Natural killer cell (primary cell): ENCODE results near the gene PLXNB1. TPM values are rescaled to one million over a fixed set of nuclear protein-coding genes. Genes with fewer than 3 reads are reported as not detected.

Experiments used
- ATAC-seq, 3 donors: fragments of 150-1000 bp in 2 of 3; fragments of 200-7000 bp in 1 of 3; cut with Tn5 transposase; 1 replicate in 1 of 3; 2 replicates in 2 of 3; pipeline ENCODE4 v1.10.0; 2021; ENCODE audit warnings: mild to moderate bottlenecking in 2 of 3, moderate library complexity in 2 of 3
- DNase-seq, 2 donors: peaks; one replicate each; pipeline versions ENCODE4 v3.0.0 to v3.0.0-alpha.2; 2013 to 2021; ENCODE audit warnings: mixed read lengths in 1 of 2
- H3K27ac ChIP-seq: one replicate; pipeline ENCODE4 v1.5.1; 2013; ENCODE audit warnings: mild to moderate bottlenecking, low read length
- H3K27me3 ChIP-seq: one replicate; pipeline ENCODE4 v1.6.1; 2013; ENCODE audit warnings: low read length; ENCODE audit not compliant: control insufficient read depth, insufficient read depth
- H3K36me3 ChIP-seq: one replicate; pipeline ENCODE4 v1.6.1; 2013; ENCODE audit warnings: low read length; ENCODE audit not compliant: control insufficient read depth, insufficient read depth
- H3K4me1 ChIP-seq: one replicate; pipeline ENCODE4 v1.6.1; 2013; ENCODE audit warnings: low read length; ENCODE audit not compliant: control insufficient read depth, insufficient read depth
- H3K4me3 ChIP-seq: one replicate; pipeline ENCODE4 v1.5.1; 2013; ENCODE audit warnings: low read length
- H3K9me3 ChIP-seq: one replicate; pipeline ENCODE4 v1.6.1; 2013; ENCODE audit warnings: low read length; ENCODE audit not compliant: control insufficient read depth, insufficient read depth
- H3K27ac Mint-ChIP-seq, 2 donors: one replicate each; pipeline ENCODE4 v1.8.0; 2022; ENCODE audit warnings: mild to moderate bottlenecking in 2 of 2, mixed read lengths in 2 of 2, moderate library complexity in 1 of 2
- H3K27me3 Mint-ChIP-seq, 2 donors: one replicate each; pipeline ENCODE4 v1.8.0; 2022; ENCODE audit warnings: low read depth in 2 of 2, mixed read lengths in 2 of 2
- H3K36me3 Mint-ChIP-seq: one replicate; pipeline ENCODE4 v1.8.0; 2022; ENCODE audit warnings: mixed read lengths
- H3K4me1 Mint-ChIP-seq, 2 donors: one replicate each; pipeline ENCODE4 v1.8.0; 2022; ENCODE audit warnings: mixed read lengths in 2 of 2
- H3K4me3 Mint-ChIP-seq: one replicate; pipeline ENCODE4 v1.8.0; 2022; ENCODE audit warnings: mild to moderate bottlenecking, moderate library complexity, mixed read lengths
- H3K9me3 Mint-ChIP-seq, 2 donors: one replicate each; pipeline ENCODE4 v1.8.0; 2022; ENCODE audit warnings: mixed read lengths in 2 of 2
- CTCF ChIP-seq: fragments of 200-600 bp; IDR thresholded peaks from one replicate; pipeline ENCODE4 v1.8.0; 2022; ENCODE audit warnings: antibody characterized with exemption
- WGBS: methylation state at CpG from one replicate; pipeline ENCODE4 v1.1.7; 2013; ENCODE audit warnings: missing lambda C conversion rate; ENCODE audit not compliant: insufficient coverage; 5-methylcytosine and 5-hydroxymethylcytosine counted together
- intact Hi-C: fragments of 100-400 bp; cut with micrococcal nuclease; formaldehyde crosslinking; loops from one replicate; pipeline ENCODE4 v1.14.2; 2022
- total RNA-seq, 4 donors: library from RNA; stranded (reverse); fragments of 120-200 nt in 1 of 4; gene quantifications; one replicate each; pipeline versions ENCODE4 v1.2.3 to v1.2.4, GENCODE V29; 2013 to 2022

The PLXNB1 gene
- total RNA-seq, 3 donors from 2014 or later (not counting 1 experiment from before 2014, with no cell fraction given) = 4.3 to 5.0 (median 4.4) TPM

- H3K36me3 ChIP-seq = no peaks in the 10 kb centered on the region
- Mint-ChIP-seq H3K4me1 (no peaks in the 10 kb centered on the region), H3K27ac (no peak overlapping the region), H3K36me3 (no peaks in the 10 kb centered on the region), H3K9me3 (no peaks in the 10 kb centered on the region), H3K4me3 (no peak overlapping the region), H3K27me3 (peaks cover 8 to 16% of the 10 kb centered on the region in 2 donors)
- H3K4me1 ChIP-seq = no peaks in the 10 kb centered on the region
- no peak for TF ChIP-seq CTCF
- intact Hi-C loops = no loop called here
- no peak for ATAC-seq
- peak in 1 of 2 donors; percentile 10 for DNase-seq
- no peaks in the 10 kb centered on the region for H3K27me3 ChIP-seq
- no peaks in the 10 kb centered on the region for H3K9me3 ChIP-seq
- no peak overlapping the region for H3K4me3 ChIP-seq
- WGBS = 84% methylated on average over 9 of the region's 9 CpGs
- no peak overlapping the region for H3K27ac ChIP-seq
Observed at GRCh38 chr3:48397767-48398681, 31.9 kb downstream of the PLXNB1 start.

- no peaks in the 10 kb centered on the region for H3K36me3 Mint-ChIP-seq
- intact Hi-C loops = no loop called here
- no peak for TF ChIP-seq CTCF
- Histone ChIP-seq H3K9me3 (no peaks in the 10 kb centered on the region), H3K36me3 (no peaks in the 10 kb centered on the region), H3K27ac (no peak overlapping the region), H3K27me3 (no peaks in the 10 kb centered on the region), H3K4me1 (no peaks in the 10 kb centered on the region), H3K4me3 (no peak overlapping the region)
- no peak overlapping the region for H3K4me3 Mint-ChIP-seq
- WGBS = 81% methylated on average over 3 of the region's 3 CpGs
- H3K4me1 Mint-ChIP-seq = no peaks in the 10 kb centered on the region
- ATAC-seq = no peak
- peaks cover 8 to 13% of the 10 kb centered on the region in 2 donors for H3K27me3 Mint-ChIP-seq
- no peak overlapping the region for H3K27ac Mint-ChIP-seq
- DNase-seq = no peak
- H3K9me3 Mint-ChIP-seq = no peaks in the 10 kb centered on the region
Observed at GRCh38 chr3:48395714-48396113, 34.2 kb downstream of the PLXNB1 start.

GRCh38 chr3:48394391-48394790, 35.5 kb downstream of the PLXNB1 start:
- H3K4me1 ChIP-seq = no peaks in the 10 kb centered on the region
- H3K9me3 ChIP-seq = no peaks in the 10 kb centered on the region
- TF ChIP-seq CTCF = no peak
- no peaks in the 10 kb centered on the region for H3K36me3 ChIP-seq
- H3K27me3 ChIP-seq = no peaks in the 10 kb centered on the region
- no peak for ATAC-seq
- Mint-ChIP-seq H3K27ac (no peak overlapping the region), H3K9me3 (no peaks in the 10 kb centered on the region), H3K4me3 (no peak overlapping the region), H3K36me3 (no peaks in the 10 kb centered on the region), H3K27me3 (peaks cover 10 to 11% of the 10 kb centered on the region in 2 donors), H3K4me1 (no peaks in the 10 kb centered on the region)
- no peak overlapping the region for H3K4me3 ChIP-seq
- no peak for DNase-seq
- H3K27ac ChIP-seq = no peak overlapping the region
- intact Hi-C loops = no loop called here
- 100% methylated on average over 1 of the region's 2 CpGs for WGBS
